HepG2 (cell line): ENCODE results near the gene TBC1D4. TPM values are rescaled to one million over a fixed set of nuclear protein-coding genes. Genes with fewer than 3 reads are reported as not detected.

Experiments
- BATF2 ChIP-seq: sonication (generic); formaldehyde crosslinking; IDR thresholded peaks from 2 replicates; pipeline ENCODE4 v1.8.0; 2022; ENCODE audit warnings: mild to moderate bottlenecking, missing genetic modification reagents, moderate library complexity
- BRD4 ChIP-seq: sonication (generic); formaldehyde crosslinking; IDR thresholded peaks from 2 replicates; pipeline ENCODE4 v1.4.0; 2020; ENCODE audit warnings: missing genetic modification reagents
- GLMP ChIP-seq: sonication (generic); formaldehyde crosslinking; IDR thresholded peaks from 2 replicates; pipeline ENCODE4 v1.9.0; 2021; ENCODE audit warnings: missing genetic modification reagents, mild to moderate bottlenecking, borderline replicate concordance
- HDAC2 ChIP-seq: sonication (generic); formaldehyde crosslinking; IDR thresholded peaks from 2 replicates; pipeline ENCODE4 v1.4.0; 2020; ENCODE audit warnings: missing genetic modification reagents
- NFAT5 ChIP-seq: sonication (generic); formaldehyde crosslinking; IDR thresholded peaks from 2 replicates; pipeline ENCODE4 v1.4.0; 2020; ENCODE audit warnings: missing genetic modification reagents
- REPIN1 ChIP-seq: sonication (generic); formaldehyde crosslinking; IDR thresholded peaks from 2 replicates; pipeline ENCODE4 v1.8.0; 2022; ENCODE audit warnings: missing genetic modification reagents, low read depth, mild to moderate bottlenecking, borderline replicate concordance
- RFX5 ChIP-seq: IDR thresholded peaks from 2 replicates; pipeline ENCODE4 v1.6.1; 2011; ENCODE audit warnings: low read depth, low read length, improper control_type of control experiment
- STAT6 ChIP-seq: sonication (generic); formaldehyde crosslinking; IDR thresholded peaks from 2 replicates; pipeline ENCODE4 v1.4.0; 2020; ENCODE audit warnings: missing genetic modification reagents, mild to moderate bottlenecking, borderline replicate concordance
- THAP11 ChIP-seq: IDR thresholded peaks from 2 replicates; pipeline ENCODE4 v1.6.1; 2016; ENCODE audit warnings: missing biosample characterization, missing genetic modification reagents
- TRAFD1 ChIP-seq: sonication (generic); formaldehyde crosslinking; IDR thresholded peaks from 2 replicates; pipeline ENCODE4 v1.5.1; 2020; ENCODE audit warnings: missing genetic modification reagents, mild to moderate bottlenecking, borderline replicate concordance
- ZFP36L1 ChIP-seq: sonication (generic); formaldehyde crosslinking; IDR thresholded peaks from 2 replicates; pipeline ENCODE4 v1.8.0; 2022; ENCODE audit warnings: mild to moderate bottlenecking, missing genetic modification reagents, moderate library complexity
- ZFX ChIP-seq: sonication (generic); formaldehyde crosslinking; IDR thresholded peaks from 2 replicates; pipeline ENCODE4 v1.4.0; 2020; ENCODE audit warnings: mild to moderate bottlenecking, low read depth, missing genetic modification reagents, moderate library complexity
- ZNF580 ChIP-seq: IDR thresholded peaks from 2 replicates; pipeline ENCODE4 v1.6.1; 2016; ENCODE audit warnings: low read depth, borderline replicate concordance
- polyA plus RNA-seq, 8 experiments: library from polyadenylated mRNA; depleted of rRNA in 3 of 8; stranded (reverse) in 7 of 8; unstranded in 1 of 8; fragments of >200 nt; fragmentation: Illumina TruSeq in 4 of 8; extraction: Trizol in 4 of 8; gene quantifications; 2 replicates each; pipeline versions ENCODE4 v1.2.1 to v1.2.3, GENCODE V29; 2011 to 2016; ENCODE audit warnings: low read depth in 4 of 8, missing spikeins in 1 of 8, mixed read lengths in 1 of 8; ENCODE audit not compliant: insufficient read depth in 1 of 8
- total RNA-seq, 5 experiments: library from RNA; depleted of rRNA; stranded (reverse); fragments of >200 nt; fragmentation: Illumina TruSeq; extraction: Trizol; gene quantifications; 2 replicates each; pipeline ENCODE4 v1.2.3, GENCODE V29; 2016; ENCODE audit warnings: low read depth in 1 of 5

TBC1D4 gene
- total and polyA plus RNA-seq, 2 of the 13 experiments (the other 11 are each of a cell fraction or from before 2014, with no cell fraction given), result 35.9 to 64.4 TPM

GRCh38 chr13:75482070-75482819 lies at the start of gene TBC1D4 (continued):
- TF ChIP-seq REPIN1 (CRISPR knock-in tag), result 0 out of 2 replicates have a peak, but pooled peaks have one; percentile 27
- TF ChIP-seq BATF2 (CRISPR knock-in tag), result peak; percentile 81; the same call in 1 of the 2 replicates
- no peak for TF ChIP-seq BRD4 (CRISPR knock-in tag)
- TF ChIP-seq HDAC2 (CRISPR knock-in tag), result peak; percentile 57
- 0 out of 2 replicates have a peak, but pooled peaks have one; percentile 56 for TF ChIP-seq STAT6
- TF ChIP-seq ZFX (CRISPR knock-in tag), result peak; percentile 59; the same call in 1 of the 2 replicates
- TF ChIP-seq RFX5, result no peak
- TF ChIP-seq ZFP36L1 (CRISPR knock-in tag), result 0 out of 2 replicates have a peak, but pooled peaks have one; percentile 35
- peak; percentile 43; the same call in 1 of the 2 replicates for TF ChIP-seq THAP11
- TF ChIP-seq NFAT5, result 0 out of 2 replicates have a peak, but pooled peaks have one; percentile 25
- TF ChIP-seq ZNF580 (CRISPR knock-in tag), result peak; percentile 87; the same call in 1 of the 2 replicates
- TF ChIP-seq GLMP (CRISPR knock-in tag), result no peak
- TF ChIP-seq TRAFD1 (CRISPR knock-in tag), result no peak
